ENCODE results near the gene TBC1D5.
"Not testable (repeated sequence)": the region's sequence is repeated elsewhere in the genome, so short reads cannot be mapped to it uniquely, and the experiment has no call there.

The TBC1D5 gene

GRCh38 chr3:17136136-17136721, 606.2 kb downstream of the TBC1D5 start:
- TF ChIP-seq EZH2 (IDR thresholded peaks at IDR 0.05): no peak
- TF ChIP-seq POLR2AphosphoS5 (IDR thresholded peaks at IDR 0.05; ENCODE audit: borderline replicate concordance, low read depth, low read length): no peak
- DNase-seq (ENCODE audit: low read depth, low spot score): no peak
- no peak overlapping the region for H3K27ac ChIP-seq
- no peak overlapping the region for H3K9ac ChIP-seq (ENCODE audit: insufficient read length)
- H3K36me3 ChIP-seq (ENCODE audit: insufficient read depth, low read length): no peaks in the 10 kb centered on the region
- no peak overlapping the region for H3K4me3 ChIP-seq
- no peaks in the 10 kb centered on the region for H3K9me3 ChIP-seq (ENCODE audit: low read depth, low read length)

GRCh38 chr3:17135696-17136095, 606.7 kb downstream of the TBC1D5 start:
- Histone ChIP-seq H3K4me3 (no peak overlapping the region), H3K36me3 (ENCODE audit: insufficient read depth, low read length) (no peaks in the 10 kb centered on the region), H3K9ac (ENCODE audit: insufficient read length) (no peak overlapping the region), H3K9me3 (ENCODE audit: low read depth, low read length) (no peaks in the 10 kb centered on the region), H3K27ac (no peak overlapping the region)
- DNase-seq (ENCODE audit: low read depth, low spot score): no peak
- no peak for TF ChIP-seq EZH2 (IDR thresholded peaks at IDR 0.05)
- no peak for TF ChIP-seq POLR2AphosphoS5 (IDR thresholded peaks at IDR 0.05; ENCODE audit: borderline replicate concordance, low read depth, low read length)
- TF ChIP-seq FOXP2 (optimal IDR thresholded peaks at IDR 0.05; ENCODE audit: control extremely low read depth, extremely low read length, insufficient read depth): no peak

- Histone ChIP-seq H3K9ac (ENCODE audit: insufficient read length) (no peak overlapping the region), H3K27ac (no peak overlapping the region), H3K9me3 (ENCODE audit: low read depth, low read length) (no peaks in the 10 kb centered on the region), H3K36me3 (ENCODE audit: insufficient read depth, low read length) (no peaks in the 10 kb centered on the region), H3K4me3 (no peak overlapping the region)
- TF ChIP-seq POLR2AphosphoS5 (IDR thresholded peaks at IDR 0.05; ENCODE audit: borderline replicate concordance, low read depth, low read length) (no peak), EZH2 (IDR thresholded peaks at IDR 0.05) (no peak), FOXP2 (optimal IDR thresholded peaks at IDR 0.05; ENCODE audit: control extremely low read depth, extremely low read length, insufficient read depth) (no peak)
- DNase-seq (ENCODE audit: low read depth, low spot score): no peak
Observed at GRCh38 chr3:17133632-17134545, 608.5 kb downstream of the TBC1D5 start.

GRCh38 chr3:17132286-17133115, 609.9 kb downstream of the TBC1D5 start:
- Histone ChIP-seq H3K4me3 (no peak overlapping the region), H3K9ac (ENCODE audit: insufficient read length) (no peak overlapping the region), H3K27ac (no peak overlapping the region), H3K9me3 (ENCODE audit: low read depth, low read length) (no peaks in the 10 kb centered on the region), H3K36me3 (ENCODE audit: insufficient read depth, low read length) (no peaks in the 10 kb centered on the region)
- no peak for DNase-seq (ENCODE audit: low read depth, low spot score)
- no peak for TF ChIP-seq POLR2AphosphoS5 (IDR thresholded peaks at IDR 0.05; ENCODE audit: borderline replicate concordance, low read depth, low read length)
- no peak for TF ChIP-seq EZH2 (IDR thresholded peaks at IDR 0.05)
- no peak for TF ChIP-seq FOXP2 (optimal IDR thresholded peaks at IDR 0.05; ENCODE audit: control extremely low read depth, extremely low read length, insufficient read depth)

GRCh38 chr3:17130956-17131355, 611.5 kb downstream of the TBC1D5 start:
- Histone ChIP-seq H3K4me3 (no peak overlapping the region), H3K9me3 (ENCODE audit: low read depth, low read length) (no peaks in the 10 kb centered on the region), H3K9ac (ENCODE audit: insufficient read length) (no peak overlapping the region), H3K27ac (no peak overlapping the region), H3K36me3 (ENCODE audit: insufficient read depth, low read length) (no peaks in the 10 kb centered on the region)
- no peak for DNase-seq (ENCODE audit: low read depth, low spot score)
- no peak for TF ChIP-seq POLR2AphosphoS5 (IDR thresholded peaks at IDR 0.05; ENCODE audit: borderline replicate concordance, low read depth, low read length)
- TF ChIP-seq FOXP2 (optimal IDR thresholded peaks at IDR 0.05; ENCODE audit: control extremely low read depth, extremely low read length, insufficient read depth): no peak
- TF ChIP-seq EZH2 (IDR thresholded peaks at IDR 0.05): no peak

- no peak overlapping the region for H3K9ac ChIP-seq (ENCODE audit: insufficient read length)
- no peaks in the 10 kb centered on the region for H3K36me3 ChIP-seq (ENCODE audit: insufficient read depth, low read length)
- no peaks in the 10 kb centered on the region for H3K9me3 ChIP-seq (ENCODE audit: low read depth, low read length)
- no peak overlapping the region for H3K4me3 ChIP-seq
- TF ChIP-seq POLR2AphosphoS5 (IDR thresholded peaks at IDR 0.05; ENCODE audit: borderline replicate concordance, low read depth, low read length): no peak
- no peak for TF ChIP-seq EZH2 (IDR thresholded peaks at IDR 0.05)
- no peak for TF ChIP-seq FOXP2 (optimal IDR thresholded peaks at IDR 0.05; ENCODE audit: control extremely low read depth, extremely low read length, insufficient read depth)
- no peak overlapping the region for H3K27ac ChIP-seq
- DNase-seq (ENCODE audit: low read depth, low spot score): no peak
Observed at GRCh38 chr3:17129556-17129955, 612.9 kb downstream of the TBC1D5 start.

- H3K4me3 ChIP-seq; H3K9ac ChIP-seq (ENCODE audit: insufficient read length); H3K9me3 ChIP-seq (ENCODE audit: low read depth, low read length); H3K27ac ChIP-seq; H3K36me3 ChIP-seq (ENCODE audit: insufficient read depth, low read length); DNase-seq (ENCODE audit: low read depth, low spot score): not testable (repeated sequence)
Observed at GRCh38 chr3:17128671-17129070, 613.8 kb downstream of the TBC1D5 start.

- Histone ChIP-seq H3K9me3 (ENCODE audit: low read depth, low read length) (no peaks in the 10 kb centered on the region), H3K36me3 (ENCODE audit: insufficient read depth, low read length) (no peaks in the 10 kb centered on the region), H3K9ac (ENCODE audit: insufficient read length) (no peak overlapping the region), H3K27ac (no peak overlapping the region), H3K4me3 (no peak overlapping the region)
- TF ChIP-seq FOXP2 (optimal IDR thresholded peaks at IDR 0.05; ENCODE audit: control extremely low read depth, extremely low read length, insufficient read depth) (no peak), POLR2AphosphoS5 (IDR thresholded peaks at IDR 0.05; ENCODE audit: borderline replicate concordance, low read depth, low read length) (no peak), EZH2 (IDR thresholded peaks at IDR 0.05) (no peak)
- DNase-seq (ENCODE audit: low read depth, low spot score): no peak
Observed at GRCh38 chr3:17125738-17126442, 616.5 kb downstream of the TBC1D5 start.
